CD4-positive, alpha-beta T cell treated with Interferon alpha-2 for 1 hour (primary cell): ENCODE data around the gene RELA.

Experiments used
- DNase-seq, 2 donors: peaks; one replicate each; pipeline ENCODE4 v3.0.0-alpha.2; 2020 to 2022

The RELA gene

DNA sequence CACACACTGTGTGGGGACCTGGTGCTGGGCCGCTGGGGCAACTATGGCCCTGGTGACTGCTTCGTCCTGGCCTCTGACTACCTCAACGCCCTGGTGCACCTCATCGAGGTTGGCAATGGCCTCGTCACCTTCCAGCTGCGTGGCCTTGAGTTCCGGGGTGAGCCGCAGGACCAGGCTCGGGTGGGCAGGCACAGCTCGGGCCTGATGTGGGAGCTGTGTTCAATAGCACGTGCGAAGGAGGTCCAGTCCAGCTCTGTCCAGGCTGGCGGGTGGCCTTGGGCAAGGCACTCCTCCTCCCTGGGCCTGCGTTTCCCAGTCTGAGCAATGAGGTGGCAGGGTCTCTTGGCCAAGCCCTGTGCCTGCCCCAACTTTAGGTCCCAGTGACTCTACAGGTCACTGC lies 33.1 kb downstream of the RELA start:
- DNase-seq = no peak

GRCh38 chr11:65627202-65627601 lies 35.5 kb downstream of the RELA start:
- no peak for DNase-seq

DNA sequence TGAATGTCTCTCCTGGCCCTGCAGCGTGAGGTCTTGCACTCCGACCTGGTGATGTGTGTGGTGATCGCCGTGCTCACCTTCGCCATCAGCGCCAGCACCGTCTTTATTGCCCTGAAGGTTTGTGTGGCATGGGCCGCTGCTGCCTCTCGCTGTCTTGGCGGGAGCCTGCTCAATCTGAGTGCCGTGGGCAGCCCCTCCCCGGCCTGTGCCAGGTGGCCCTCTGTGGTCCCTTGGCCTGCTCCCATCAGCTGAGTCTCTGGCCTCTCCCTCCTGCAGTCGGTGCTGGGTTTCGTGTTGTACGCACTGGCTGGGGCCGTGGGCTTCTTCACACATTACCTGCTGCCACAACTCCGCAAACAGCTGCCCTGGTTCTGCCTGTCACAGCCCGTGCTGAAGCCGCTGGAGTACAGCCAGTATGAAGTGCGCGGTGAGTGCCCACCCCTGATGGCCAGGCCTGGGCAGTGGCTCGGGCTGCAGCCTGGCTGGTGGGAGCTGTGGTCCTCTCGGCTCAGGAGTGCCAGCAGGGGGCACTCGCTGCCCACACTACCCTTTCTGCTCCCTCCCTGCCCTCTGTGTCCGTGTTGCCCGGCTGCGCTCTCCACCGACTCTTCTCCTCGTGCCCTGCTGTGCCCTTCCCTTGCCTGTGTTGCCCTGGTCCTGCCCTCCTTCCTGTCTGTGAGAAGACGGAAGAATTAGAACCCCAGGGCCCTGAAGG lies 36.9 kb downstream of the RELA start:
- peak; percentile 67 to 70 for DNase-seq

DNA sequence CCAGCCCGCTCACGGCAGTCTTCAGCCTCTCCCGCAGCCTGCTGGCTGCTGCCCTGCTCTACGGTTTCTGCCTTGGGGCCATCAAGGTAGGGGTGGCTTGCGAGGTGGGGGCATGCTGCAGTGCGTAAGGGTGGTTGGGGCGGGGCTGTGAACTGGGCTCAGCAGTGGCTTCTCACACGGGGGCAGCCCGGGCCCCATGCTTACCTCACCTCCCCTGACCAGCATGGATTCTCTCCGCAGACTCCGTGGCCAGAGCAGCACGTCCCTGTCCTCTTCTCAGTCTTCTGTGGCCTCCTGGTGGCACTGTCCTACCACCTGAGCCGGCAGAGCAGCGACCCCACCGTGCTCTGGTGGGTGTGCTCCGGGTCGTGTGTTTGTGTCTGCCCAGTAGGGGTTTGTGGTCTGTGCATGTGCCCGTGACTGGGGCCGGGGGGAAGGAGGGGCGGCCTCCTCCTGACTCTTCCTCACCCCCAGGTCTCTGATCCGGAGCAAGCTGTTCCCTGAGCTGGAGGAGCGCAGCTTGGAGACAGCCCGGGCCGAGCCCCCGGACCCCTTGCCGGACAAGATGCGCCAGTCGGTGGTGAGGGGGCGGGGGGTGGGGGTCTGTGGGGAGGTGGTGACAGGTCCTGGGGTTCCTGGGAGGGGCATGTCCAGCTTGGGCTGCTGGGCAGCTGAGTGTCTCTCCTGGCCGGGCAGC lies 37.6 kb downstream of the RELA start:
- DNase-seq = no peak

DNA sequence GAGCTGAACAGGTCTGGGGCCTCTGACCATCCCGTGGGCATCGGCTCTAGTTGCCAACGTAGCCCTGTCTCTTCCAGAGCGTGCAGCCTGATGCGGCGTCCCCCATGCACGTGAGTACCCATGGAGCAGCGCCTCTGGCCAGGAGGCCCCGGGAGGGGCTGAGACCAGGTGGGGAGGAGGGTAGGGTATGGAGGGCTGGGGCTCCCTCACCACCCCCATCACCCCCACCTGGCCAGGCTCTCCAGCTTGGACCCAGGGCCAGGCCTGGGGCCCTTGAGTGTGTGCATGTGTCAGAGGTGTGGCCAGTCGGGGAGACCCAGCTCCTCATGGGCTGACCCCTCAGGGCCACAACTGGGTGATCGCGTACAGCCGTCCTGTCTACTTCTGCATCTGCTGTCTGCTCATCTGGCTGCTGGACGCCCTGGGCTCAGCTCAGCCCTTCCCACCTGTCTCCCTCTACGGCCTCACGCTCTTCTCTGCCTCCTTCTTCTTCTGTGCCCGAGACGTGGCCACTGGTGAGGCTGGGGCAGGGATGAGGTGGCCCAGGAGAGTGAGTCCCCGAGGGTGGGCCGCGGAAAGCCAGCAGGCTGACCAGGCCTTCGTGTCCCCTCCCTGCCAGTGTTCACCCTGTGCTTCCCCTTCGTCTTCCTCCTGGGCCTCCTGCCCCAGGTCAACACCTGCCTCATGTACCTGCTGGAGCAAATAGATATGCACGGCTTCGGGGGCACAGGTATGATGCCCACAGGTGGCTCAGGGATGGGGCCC lies 38.7 kb downstream of the RELA start:
- DNase-seq = no peak

DNA sequence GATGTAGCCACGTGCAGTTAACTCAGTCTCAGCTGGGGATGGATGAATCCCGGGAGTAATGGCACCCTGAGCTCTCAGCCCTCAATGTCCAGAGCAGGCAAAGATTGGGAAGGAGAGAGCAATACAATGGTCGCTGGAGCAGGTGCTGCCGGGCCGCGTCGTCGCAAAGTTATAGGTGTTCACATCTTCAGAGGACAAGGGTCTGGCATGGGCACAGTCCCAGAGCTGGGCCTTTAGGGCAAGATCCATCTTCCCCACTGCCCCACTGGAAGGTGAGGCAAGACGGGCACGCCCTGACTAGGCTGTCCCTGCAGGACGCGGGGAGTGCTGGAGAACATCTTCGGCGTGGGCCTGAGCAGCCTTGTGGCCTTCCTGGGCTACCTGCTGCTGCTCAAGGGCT lies 39.5 kb downstream of the RELA start:
- no peak for DNase-seq

- no peak for DNase-seq
These were observed 40.7 kb downstream of the RELA start for GRCh38 chr11:65622011-65622410.

GRCh38 chr11:65621460-65621859 lies 41.3 kb downstream of the RELA start:
- DNase-seq = no peak

DNA sequence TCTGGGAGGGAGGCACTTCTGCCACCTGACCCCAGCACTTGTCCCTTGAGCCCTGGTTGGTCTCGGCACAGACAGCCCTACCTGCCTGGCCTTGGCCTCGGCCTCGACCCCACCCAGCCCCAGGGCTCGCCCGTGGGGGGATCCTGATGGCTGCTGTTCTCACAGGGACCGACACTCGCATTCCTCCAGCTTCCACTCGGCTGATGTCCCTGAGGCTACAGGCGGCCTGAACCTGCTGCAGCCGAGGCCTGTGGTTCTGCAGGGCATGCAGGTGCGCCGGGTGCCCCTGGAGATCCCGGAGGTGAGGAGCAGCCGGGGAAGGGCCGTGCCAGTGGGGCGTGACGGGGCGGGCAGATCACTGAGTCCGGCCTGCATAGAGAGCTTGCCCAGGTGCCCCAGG lies 42.0 kb downstream of the RELA start:
- DNase-seq = no peak

DNA sequence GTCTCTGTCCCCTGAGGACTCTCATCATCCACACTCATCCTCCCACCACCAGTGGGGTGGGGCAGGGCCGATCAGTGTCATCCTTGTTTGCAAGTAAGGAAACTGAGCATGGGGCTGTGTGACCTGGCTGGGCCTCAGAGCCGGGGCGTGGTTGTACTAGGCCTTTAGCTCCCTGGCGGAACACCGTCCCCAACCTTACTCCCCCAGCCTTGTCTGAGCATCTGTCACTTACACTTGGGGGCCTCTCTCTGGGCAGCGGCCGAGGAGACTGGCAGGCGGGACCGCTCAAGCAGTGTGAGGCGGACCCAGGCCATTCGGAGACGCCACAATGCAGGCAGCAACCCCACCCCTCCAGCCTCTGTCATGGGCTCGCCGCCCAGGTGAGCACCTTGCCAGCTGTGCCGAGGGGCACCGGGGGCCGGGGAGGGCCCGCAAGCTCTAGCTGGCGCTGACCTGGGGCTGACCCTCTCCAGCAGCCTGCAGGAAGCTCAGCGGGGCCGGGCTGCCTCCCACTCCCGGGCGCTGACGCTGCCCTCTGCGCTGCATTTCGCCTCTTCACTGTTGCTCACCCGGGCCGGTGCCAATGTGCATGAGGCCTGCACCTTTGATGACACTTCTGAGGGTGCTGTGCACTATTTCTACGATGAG lies 43.3 kb downstream of the RELA start:
- no peak for DNase-seq

GRCh38 chr11:65618763-65619162 lies 44.0 kb downstream of the RELA start:
- no peak for DNase-seq

- DNase-seq = no peak
These were observed 44.5 kb downstream of the RELA start for GRCh38 chr11:65617990-65618751.

DNA sequence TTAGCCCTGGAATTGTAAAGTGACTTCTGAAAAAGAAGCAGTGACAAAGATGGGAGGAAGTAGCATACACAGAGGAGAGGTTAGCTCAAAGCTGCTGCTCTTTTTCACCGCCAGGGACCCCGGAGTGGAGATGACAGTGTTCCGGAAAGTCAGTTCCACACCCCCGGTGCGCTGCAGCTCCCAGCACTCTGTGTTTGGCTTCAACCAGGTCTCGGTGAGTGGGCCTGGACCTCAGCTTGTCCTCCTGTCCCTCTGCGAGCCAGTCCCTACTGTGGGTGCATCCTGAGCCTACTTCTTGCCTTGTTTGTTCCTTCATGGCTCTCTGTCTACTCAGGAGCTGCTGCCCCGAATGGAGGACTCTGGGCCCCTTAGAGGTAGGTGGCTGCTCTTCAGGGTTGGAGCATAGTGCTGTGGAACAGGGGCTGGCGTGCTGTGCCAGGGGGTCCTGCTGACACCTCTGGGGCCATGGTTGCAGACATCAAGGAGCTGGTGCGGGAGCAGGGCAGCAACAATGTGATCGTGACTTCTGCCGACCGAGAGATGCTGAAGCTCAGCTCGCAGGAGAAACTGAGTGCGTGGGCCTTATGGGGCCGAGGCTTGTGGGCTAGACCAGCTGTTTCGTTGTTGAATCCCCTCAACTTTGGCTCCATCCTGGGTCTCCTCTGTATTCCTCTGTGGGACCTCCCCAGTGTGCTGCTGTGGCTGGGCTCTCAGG lies 45.4 kb downstream of the RELA start:
- no peak for DNase-seq

DNA sequence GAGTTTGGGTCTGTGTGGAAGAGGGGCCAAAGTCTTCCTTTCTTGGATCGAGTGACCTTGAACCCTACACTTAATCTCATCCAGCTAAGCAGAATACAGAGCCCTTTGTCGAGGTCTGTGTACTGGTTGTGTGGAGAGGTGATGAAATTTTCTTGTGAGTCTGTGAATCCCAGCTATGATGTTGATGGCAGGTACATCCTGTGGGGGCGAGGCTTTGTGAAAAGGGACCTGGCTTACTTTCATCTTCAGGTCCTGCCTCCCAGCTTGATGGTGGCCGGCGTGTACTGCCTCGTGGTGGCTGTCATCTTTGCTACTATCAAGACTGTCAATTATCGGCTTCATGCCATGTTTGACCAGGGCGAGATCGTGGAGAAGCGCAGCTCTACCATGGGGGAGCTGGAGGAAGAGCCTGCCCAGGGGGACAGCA lies 46.1 kb downstream of the RELA start:
- DNase-seq = peak in 1 of 2 donors; percentile 30

- peak in 1 of 2 donors; percentile 28 for DNase-seq
These were observed 46.7 kb downstream of the RELA start for GRCh38 chr11:65615950-65616574.

- peak; percentile 100 for DNase-seq
These were observed 47.3 kb downstream of the RELA start, which contains the start of gene PCNX3 for GRCh38 chr11:65615229-65615949. Gene PCNX3, plus strand, starts transcription at chr11:65615776. Its CDS starts 536 bp downstream, at chr11:65616312.

DNA sequence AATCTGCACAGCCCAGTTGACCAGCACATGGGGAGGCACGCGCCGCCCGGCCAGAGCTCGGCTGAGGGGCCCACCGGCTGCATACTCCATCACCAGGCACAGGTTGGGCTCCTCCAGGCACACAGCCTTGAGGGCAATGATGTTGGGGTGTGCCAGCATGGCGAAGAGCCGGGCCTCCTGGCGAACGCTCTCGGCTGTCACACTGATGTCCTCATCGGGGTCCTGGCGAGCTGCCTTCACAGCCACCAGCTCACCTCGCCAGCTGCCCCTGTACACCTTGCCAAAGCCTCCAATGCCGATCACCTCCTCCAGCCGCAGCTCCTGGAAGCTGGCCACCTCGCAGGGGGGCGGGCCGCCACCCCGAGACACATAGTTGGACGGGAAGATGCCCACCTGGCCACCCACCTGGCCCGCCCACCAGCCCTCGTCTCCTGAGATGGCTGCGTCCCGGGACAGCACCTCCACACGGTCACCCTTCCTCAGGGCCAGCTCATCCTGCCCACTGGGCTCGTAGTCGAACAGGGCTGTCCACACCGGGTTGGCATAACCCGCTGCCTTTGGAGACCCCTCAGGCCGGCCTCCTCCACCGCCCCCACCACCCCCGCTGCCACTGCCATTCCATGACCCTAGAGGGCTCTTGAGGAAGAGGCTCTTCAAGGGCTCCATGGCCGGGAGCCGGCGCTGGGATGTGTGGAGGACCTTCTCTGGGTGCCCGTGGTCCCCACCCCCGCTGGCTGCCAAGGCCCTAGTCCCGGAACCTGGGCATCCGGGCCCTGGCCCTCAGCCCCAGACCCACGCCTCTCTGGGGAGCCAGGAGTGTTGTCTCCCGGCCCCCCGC lies 49.4 kb downstream of the RELA start:
- DNase-seq = no peak

DNA sequence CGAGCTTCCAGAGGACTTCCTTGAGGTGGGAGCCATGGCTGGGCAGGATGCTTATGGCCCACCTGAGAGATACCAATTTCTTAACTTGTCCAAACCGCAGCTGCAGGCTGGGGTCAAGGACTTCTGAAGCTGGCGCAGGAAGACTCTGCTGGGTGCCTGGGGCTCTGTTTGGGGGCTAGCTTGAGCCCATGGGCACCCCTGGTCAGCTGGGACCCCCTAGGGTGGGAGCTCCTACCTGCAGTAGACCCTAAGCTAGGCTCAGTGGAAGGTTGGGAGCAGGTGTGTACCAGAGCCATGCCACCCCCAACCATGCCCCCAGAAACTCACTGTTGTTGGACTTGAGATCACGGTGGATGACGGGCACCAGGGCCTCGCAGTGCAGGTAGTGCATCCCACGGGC lies 50.0 kb downstream of the RELA start:
- no peak for DNase-seq

GRCh38 chr11:65611758-65612603 lies 50.7 kb downstream of the RELA start:
- DNase-seq = no peak
